ENCODE data around the gene DUSP22.

The DUSP22 gene

GRCh38 chr6:351011-351866, 59.0 kb downstream of the DUSP22 start:
- Histone ChIP-seq H2AFZ (ENCODE audit: low read depth, low read length) (no peak overlapping the region), H3K36me3 (replicated peaks; ENCODE audit: low read depth, low read length) (peaks cover 51% of the 10 kb centered on the region), H3K27ac (ENCODE audit: low read length) (no peak overlapping the region), H3K9ac (ENCODE audit: low read length) (no peak overlapping the region), H3K79me2 (ENCODE audit: low read length) (peaks cover 3% of the 10 kb centered on the region; the same call in 1 of the 2 replicates), H3K9me3 (ENCODE audit: insufficient read depth, low read length) (no peaks in the 10 kb centered on the region), H3K4me3 (ENCODE audit: low read length) (no peak overlapping the region), H3K4me1 (ENCODE audit: low read length) (peaks cover 55% of the 10 kb centered on the region), H3K27me3 (ENCODE audit: low read depth, low read length) (no peaks in the 10 kb centered on the region), H3K4me2 (ENCODE audit: low read length) (no peak overlapping the region), H4K20me1 (ENCODE audit: insufficient read depth, low read length) (peaks cover 52% of the 10 kb centered on the region)
- peak; percentile 32; the same call in 1 of the 2 replicates for TF ChIP-seq CTCF (IDR thresholded peaks at IDR 0.05; ENCODE audit: low read depth, low read length)
- TF ChIP-seq EZH2phosphoT487 (IDR thresholded peaks at IDR 0.05; ENCODE audit: low read depth): no peak

- no peak overlapping the region for H3K4me3 ChIP-seq (ENCODE audit: low read length)
- peaks cover 55% of the 10 kb centered on the region for H3K4me1 ChIP-seq (ENCODE audit: low read length)
- H3K9ac ChIP-seq (ENCODE audit: low read length): no peak overlapping the region
- no peaks in the 10 kb centered on the region for H3K27me3 ChIP-seq (ENCODE audit: low read depth, low read length)
- H3K36me3 ChIP-seq (replicated peaks; ENCODE audit: low read depth, low read length): peaks cover 48% of the 10 kb centered on the region
- no peaks in the 10 kb centered on the region for H3K9me3 ChIP-seq (ENCODE audit: insufficient read depth, low read length)
- no peak overlapping the region for H3K27ac ChIP-seq (ENCODE audit: low read length)
- no peak overlapping the region for H3K4me2 ChIP-seq (ENCODE audit: low read length)
- no peak overlapping the region for H2AFZ ChIP-seq (ENCODE audit: low read depth, low read length)
- TF ChIP-seq EZH2phosphoT487 (IDR thresholded peaks at IDR 0.05; ENCODE audit: low read depth) (no peak), CTCF (IDR thresholded peaks at IDR 0.05; ENCODE audit: low read depth, low read length) (no peak; the same call in 1 of the 2 replicates)
- no peaks in the 10 kb centered on the region for H3K79me2 ChIP-seq (ENCODE audit: low read length)
- H4K20me1 ChIP-seq (ENCODE audit: insufficient read depth, low read length): peaks cover 46% of the 10 kb centered on the region
These were observed 59.6 kb downstream of the DUSP22 start for GRCh38 chr6:351867-352289.

GRCh38 chr6:352474-352873, 60.2 kb downstream of the DUSP22 start:
- Histone ChIP-seq H3K9ac (ENCODE audit: low read length) (no peak overlapping the region), H3K79me2 (ENCODE audit: low read length) (no peaks in the 10 kb centered on the region), H3K27me3 (ENCODE audit: low read depth, low read length) (no peaks in the 10 kb centered on the region), H3K9me3 (ENCODE audit: insufficient read depth, low read length) (no peaks in the 10 kb centered on the region), H3K4me3 (ENCODE audit: low read length) (no peak overlapping the region), H3K4me1 (ENCODE audit: low read length) (peaks cover 55% of the 10 kb centered on the region), H3K27ac (ENCODE audit: low read length) (no peak overlapping the region), H2AFZ (ENCODE audit: low read depth, low read length) (no peak overlapping the region), H3K4me2 (ENCODE audit: low read length) (no peak overlapping the region), H4K20me1 (ENCODE audit: insufficient read depth, low read length) (peaks cover 42% of the 10 kb centered on the region; the same call in 1 of the 2 replicates), H3K36me3 (replicated peaks; ENCODE audit: low read depth, low read length) (peaks cover 48% of the 10 kb centered on the region)
- no peak for TF ChIP-seq CTCF (IDR thresholded peaks at IDR 0.05; ENCODE audit: low read depth, low read length)
- TF ChIP-seq EZH2phosphoT487 (IDR thresholded peaks at IDR 0.05; ENCODE audit: low read depth): no peak

- Histone ChIP-seq H3K9me3 (ENCODE audit: insufficient read depth, low read length) (no peaks in the 10 kb centered on the region), H3K27ac (ENCODE audit: low read length) (no peak overlapping the region), H3K9ac (ENCODE audit: low read length) (no peak overlapping the region), H3K36me3 (replicated peaks; ENCODE audit: low read depth, low read length) (peaks cover 43% of the 10 kb centered on the region), H3K4me1 (ENCODE audit: low read length) (peaks cover 55% of the 10 kb centered on the region), H2AFZ (ENCODE audit: low read depth, low read length) (no peak overlapping the region), H3K79me2 (ENCODE audit: low read length) (no peaks in the 10 kb centered on the region), H3K4me2 (ENCODE audit: low read length) (no peak overlapping the region), H4K20me1 (ENCODE audit: insufficient read depth, low read length) (peaks cover 37% of the 10 kb centered on the region; the same call in 1 of the 2 replicates), H3K4me3 (ENCODE audit: low read length) (no peak overlapping the region), H3K27me3 (ENCODE audit: low read depth, low read length) (no peaks in the 10 kb centered on the region)
- no peak for TF ChIP-seq CTCF (IDR thresholded peaks at IDR 0.05; ENCODE audit: low read depth, low read length)
- no peak for TF ChIP-seq EZH2phosphoT487 (IDR thresholded peaks at IDR 0.05; ENCODE audit: low read depth)
These were observed 60.7 kb downstream of the DUSP22 start for GRCh38 chr6:352896-353470.
